SIG-M5 treated with dmso at 0.1 percent for 504 hours (cell line): Measurements from ENCODE around the gene HSPB2.

ENCODE experiments used
- DNase-seq: peaks from one replicate; lab custom pipeline; 2025; ENCODE audit not compliant: unreplicated experiment; lab: John Stamatoyannopoulos, UW

HSPB2 gene

DNA sequence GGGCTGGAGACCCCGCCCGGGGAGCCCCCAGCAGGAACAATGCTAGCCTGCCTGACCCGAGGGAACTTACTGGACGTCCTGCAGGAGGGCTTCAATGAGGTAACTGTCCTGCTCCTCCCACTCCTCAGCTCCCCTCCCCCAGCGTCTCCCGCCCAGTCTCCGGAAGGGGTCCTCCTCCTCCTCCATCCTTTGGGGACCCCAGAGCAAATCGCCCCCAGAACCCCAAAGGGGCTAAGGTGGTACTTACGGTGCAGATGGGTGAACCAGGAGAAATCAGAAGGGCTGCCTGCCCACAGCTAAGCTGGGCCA lies 24.9 kb downstream of the HSPB2 start:
- no peak for DNase-seq

GRCh38 chr11:111937844-111938243 lies 25.3 kb downstream of the HSPB2 start:
- no peak for DNase-seq

GRCh38 chr11:111938687-111939160 lies 26.2 kb downstream of the HSPB2 start:
- DNase-seq: peak; percentile 94

DNA sequence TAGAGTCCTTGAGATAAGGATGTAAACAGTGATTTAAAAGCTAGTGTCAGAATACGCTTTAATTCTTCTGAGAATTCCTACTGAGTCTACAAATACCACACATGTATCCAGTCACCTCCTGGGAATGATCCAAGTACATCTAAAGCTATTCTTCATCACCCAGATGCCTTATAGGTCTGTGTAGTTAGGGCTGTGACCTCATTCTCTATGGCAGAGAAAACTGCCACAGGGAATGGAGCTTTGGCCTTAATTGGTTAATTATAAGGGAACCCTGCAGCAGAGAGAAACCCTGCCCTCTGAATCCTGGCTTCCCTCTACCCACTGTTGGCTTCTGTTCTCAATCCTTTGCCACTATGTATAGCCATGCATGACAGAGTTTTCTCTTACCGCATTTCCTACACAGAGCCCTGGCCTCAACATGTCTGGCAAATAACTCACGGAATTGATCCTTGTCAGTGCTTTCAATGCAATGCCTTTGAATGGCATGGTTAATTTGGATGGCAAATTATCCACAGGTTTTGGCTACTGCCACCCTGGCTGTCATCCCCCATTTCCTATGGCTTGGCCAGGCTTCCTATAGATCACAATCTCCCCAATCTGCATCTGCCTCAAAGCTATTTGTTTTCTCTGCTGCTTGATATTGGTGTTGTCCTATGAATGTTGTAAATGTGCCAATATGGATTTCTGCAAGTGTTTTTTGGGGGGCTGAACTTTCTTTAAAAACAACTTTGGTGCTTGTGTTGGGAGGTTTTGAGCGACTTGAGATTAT lies 27.5 kb downstream of the HSPB2 start:
- DNase-seq: no peak

DNA sequence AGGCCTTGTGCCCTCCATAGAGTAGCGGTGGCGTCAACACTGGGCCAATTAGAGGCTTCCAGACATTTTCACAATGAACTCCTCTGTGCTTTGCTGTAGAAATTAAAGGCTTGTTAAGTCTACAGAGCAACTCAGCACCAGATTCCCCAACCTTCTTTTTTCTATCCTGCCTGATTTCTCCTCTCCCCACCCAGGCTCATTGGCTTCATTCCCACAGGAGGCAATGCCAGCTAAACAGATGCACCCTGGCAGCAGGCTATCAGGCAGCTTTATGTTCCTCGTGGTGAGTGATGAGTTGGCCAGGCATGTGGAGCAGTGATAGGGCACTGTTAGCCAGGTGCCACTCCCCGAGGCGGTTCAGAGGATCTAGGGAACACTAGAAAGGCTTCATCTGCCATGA lies 29.4 kb downstream of the HSPB2 start:
- no peak for DNase-seq

DNA sequence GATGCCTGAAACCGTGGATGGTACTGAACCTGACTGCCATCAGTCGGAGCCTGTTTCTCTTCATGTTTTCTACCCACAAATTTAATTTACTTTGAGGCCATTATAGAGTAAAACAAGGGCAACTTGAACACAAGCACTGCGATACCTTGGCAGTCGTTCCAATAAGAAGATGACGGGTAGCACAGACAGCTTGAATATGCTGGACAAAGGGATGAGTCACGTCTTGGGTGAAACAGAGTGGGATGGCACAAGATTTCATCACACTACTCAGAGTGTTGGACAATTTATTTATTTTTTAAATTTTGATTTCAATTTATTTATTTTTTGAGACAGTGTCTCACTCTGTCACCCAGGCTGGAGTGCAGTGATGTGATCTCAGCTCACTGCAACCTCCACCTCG lies 30.3 kb downstream of the HSPB2 start:
- no peak for DNase-seq

GRCh38 chr11:111944139-111944538 lies 31.6 kb downstream of the HSPB2 start:
- no peak for DNase-seq

GRCh38 chr11:111944651-111945051 lies 32.1 kb downstream of the HSPB2 start:
- no peak for DNase-seq

DNA sequence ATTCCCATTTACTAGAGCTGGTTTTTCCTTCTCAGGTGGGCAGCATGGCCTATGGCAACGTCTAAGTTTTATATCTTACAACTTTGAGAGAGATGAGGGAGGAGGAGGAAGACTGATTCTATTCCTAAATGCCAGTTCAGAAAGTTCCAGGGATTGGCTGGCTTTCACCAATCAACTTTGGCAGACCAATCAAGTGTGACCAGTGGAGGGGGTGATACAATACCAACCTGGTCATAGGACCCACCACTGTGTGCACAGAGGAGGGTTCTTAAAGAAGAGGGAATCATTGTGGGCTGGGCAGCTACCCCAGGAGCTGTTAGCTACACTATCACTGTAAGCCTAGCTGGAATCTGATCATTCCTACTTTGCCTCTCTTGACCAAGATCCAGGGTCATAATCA lies 32.7 kb downstream of the HSPB2 start:
- DNase-seq: no peak

- no peak for DNase-seq
These were observed 34.0 kb downstream of the HSPB2 start for GRCh38 chr11:111946499-111946898.

DNA sequence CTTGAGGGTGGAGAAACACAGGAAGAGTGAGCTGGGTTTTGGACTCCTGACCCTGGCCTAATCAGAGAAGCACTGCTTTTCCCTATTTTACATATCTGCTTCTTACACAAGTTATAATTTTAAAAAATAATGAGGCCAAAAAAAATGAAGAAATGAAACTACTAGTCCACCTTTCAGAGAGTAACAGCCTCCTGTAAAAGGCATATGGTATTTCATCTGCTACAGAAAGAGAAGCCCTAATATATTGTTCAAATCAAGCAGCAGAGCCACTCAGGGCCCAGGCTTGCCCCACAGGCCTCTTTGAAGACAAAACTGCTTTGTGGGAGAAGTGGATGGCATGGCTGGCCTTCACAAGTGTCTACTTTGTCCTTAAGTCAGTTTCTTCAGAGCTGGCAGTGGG lies 34.6 kb downstream of the HSPB2 start:
- no peak for DNase-seq

DNA sequence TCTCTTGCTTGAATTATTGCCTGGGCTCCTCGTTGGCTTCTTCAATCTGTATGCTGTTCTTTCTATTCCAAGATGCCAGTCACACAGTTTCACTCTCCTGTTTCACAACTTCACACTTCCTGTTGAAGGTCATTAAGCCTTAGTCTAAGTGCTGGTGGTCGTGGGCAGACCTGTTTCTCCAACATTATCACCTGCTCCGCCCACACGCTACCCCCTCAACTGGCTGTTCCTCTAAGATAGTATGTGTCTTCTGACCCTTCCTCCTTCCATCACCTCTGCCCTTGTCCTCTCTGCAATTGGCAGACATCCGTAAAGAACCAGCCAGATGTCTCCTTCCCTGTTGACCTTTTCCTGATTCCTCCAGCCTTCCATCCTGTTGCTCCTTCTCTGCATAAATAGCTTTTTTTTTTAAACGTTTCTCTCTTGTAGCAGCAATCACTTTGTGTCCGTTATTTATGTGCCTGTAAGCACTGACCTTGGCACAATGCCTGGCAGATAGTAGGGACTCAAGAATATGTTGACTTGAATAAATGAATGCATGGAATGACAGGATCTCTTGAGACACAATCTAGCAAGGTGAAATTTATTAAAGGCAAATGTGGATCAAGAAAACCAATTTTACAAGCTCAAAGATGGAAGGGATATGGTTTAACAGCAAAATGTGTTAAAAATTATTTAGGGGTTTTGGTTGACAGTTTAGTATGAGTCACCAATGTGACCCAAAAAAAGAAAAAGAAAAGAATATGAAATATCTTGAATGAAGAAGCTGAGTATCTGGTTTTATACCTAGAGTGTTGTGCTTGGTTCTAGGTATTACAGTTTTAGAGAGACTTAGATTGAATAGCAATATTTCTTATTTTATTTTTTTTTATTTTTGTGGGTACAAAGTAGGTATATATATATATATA lies 37.2 kb downstream of the HSPB2 start:
- DNase-seq: peak; percentile 23

GRCh38 chr11:111951565-111951964 lies 39.0 kb downstream of the HSPB2 start:
- no peak for DNase-seq

- no peak for DNase-seq
These were observed 41.6 kb downstream of the HSPB2 start for GRCh38 chr11:111954154-111954553.

- no peak for DNase-seq
These were observed 45.3 kb downstream of the HSPB2 start for GRCh38 chr11:111957663-111958444.

DNA sequence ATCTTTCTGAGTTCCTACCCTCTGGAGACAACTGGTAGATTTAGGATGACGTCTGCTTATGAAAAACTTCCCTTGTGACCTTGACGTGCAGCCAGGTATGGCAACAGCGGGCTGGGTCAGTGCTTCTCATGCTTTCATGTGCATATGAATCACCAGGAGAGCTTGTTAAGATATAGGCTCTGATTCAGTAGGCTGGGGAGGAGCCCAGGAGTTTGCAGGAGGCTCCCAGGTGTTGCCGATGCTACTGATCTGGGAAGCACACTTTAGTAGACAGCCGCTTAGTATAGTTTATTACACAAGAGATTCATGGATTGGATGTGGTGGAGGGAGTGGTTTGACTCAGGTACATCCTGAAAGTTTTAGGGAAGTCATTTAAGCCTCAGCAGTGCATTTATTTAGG lies 48.4 kb downstream of the HSPB2 start:
- no peak for DNase-seq

DNA sequence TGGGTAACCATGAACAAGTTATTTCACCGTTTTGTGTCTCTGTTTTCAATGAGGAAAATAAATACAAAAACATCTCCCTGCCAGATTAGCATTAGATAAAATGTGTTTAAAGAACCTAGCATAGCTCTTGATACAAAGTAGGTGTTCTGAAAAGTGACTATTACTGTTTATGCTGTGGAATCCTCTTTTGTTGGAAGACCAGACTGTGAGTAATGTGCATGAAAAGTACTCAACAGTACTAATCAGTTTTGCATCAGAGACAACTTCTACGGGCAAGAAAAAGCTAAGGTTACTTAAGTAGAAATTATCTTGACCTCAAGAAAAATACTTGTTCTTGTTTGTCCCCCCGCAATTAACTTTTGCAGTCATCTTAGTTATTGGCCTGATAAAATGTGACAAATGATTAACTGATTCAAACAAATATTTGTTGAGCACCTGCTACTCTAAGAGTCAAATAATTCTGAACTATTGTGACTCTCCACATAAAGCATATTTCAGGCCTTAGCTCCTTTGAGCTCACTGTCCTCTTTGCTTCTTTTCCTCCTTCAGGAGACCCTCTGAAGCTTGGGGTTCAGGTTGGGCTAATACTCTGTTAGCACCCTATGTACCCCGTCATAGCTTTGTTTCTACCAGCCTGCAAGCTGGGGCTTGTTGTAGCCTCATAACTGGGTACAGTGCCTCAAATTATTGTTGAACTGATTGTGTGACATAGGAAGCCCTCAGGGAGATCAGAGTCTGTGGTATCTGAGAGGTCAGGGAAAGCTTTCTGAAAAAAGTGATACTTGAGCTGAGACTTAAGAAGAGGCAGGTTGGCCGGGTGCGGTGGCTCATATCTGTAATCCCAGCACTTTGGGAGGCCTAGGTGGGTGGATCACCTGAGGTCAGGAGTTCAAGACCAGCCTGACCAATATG lies 49.1 kb downstream of the HSPB2 start:
- DNase-seq: no peak
